ENCODE results near the gene FKBP5.

The FKBP5 gene

DNA sequence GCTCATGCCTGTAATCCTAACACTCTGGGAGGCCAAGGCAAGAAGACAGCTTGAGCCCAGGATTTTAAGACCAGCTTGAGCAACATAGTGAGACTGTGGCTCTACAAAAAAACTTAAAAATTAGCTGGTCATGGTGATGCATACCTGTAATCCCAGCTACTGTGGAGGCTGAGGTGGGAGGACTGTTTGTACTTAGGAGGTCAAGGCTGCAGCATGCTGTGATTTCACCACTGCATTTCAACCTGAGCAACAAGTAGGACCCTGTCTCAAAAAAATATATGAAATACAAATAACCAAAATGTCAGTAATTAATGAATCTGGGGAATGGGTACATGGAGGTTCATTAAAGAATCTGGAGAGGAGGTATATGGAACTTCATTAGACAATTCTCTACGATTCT is 9.9 kb downstream of the FKBP5 start:
- no peak for TF ChIP-seq YY1 (IDR thresholded peaks at IDR 0.05; ENCODE audit: low read depth)

DNA sequence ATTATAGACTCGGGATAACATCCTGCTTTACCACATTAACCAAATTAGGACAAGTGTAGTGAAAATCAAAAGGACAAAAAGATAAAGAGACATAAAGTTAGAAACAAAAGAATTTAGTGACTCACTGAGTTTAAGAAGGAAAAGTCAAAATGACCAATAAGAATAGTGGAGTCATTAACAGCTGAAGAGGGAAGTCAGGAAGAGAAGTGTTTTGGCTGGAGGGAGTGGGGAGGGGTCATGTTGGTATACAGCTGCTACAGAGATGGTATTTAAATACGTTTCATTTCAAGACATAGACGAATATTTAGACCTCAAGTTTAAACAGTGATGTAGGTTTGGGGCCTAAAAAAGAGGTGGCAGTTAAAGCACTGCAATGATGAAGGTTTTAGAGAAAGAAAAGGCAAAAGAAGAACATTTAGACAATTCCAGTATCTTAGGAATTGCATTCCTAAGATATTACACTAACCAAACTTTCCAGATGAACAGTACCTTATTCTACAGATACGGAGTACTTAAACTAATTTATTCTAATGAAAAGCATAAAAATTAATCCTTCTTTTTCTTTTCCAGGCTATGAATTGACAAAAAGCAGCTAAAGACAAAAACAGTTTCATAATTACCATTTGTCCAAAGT is 10.6 kb downstream of the FKBP5 start:
- no peak for TF ChIP-seq RAD21 (IDR thresholded peaks at IDR 0.05; ENCODE audit: low read depth)
- TF ChIP-seq YY1 (IDR thresholded peaks at IDR 0.05; ENCODE audit: low read depth) = no peak
- TF ChIP-seq TEAD4 (IDR thresholded peaks at IDR 0.05) = no peak
- no peak for TF ChIP-seq NFIC (IDR thresholded peaks at IDR 0.05)
- TF ChIP-seq, protein P1, sequence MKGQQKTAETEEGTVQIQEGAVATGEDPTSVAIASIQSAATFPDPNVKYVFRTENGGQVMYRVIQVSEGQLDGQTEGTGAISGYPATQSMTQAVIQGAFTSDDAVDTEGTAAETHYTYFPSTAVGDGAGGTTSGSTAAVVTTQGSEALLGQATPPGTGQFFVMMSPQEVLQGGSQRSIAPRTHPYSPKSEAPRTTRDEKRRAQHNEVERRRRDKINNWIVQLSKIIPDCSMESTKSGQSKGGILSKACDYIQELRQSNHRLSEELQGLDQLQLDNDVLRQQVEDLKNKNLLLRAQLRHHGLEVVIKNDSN (IDR thresholded peaks at IDR 0.05) = no peak
- TF ChIP-seq CEBPB (IDR thresholded peaks at IDR 0.05) = no peak
- TF ChIP-seq TAF1 (IDR thresholded peaks at IDR 0.05; ENCODE audit: low read depth) = no peak
- no peak for TF ChIP-seq ZBTB7A (IDR thresholded peaks at IDR 0.05; ENCODE audit: low read depth)
- no peak for TF ChIP-seq TCF12 (IDR thresholded peaks at IDR 0.05; ENCODE audit: low read depth)
- no peak for TF ChIP-seq CREB1 (IDR thresholded peaks at IDR 0.05; ENCODE audit: low read depth)
- TF ChIP-seq, protein P2, sequence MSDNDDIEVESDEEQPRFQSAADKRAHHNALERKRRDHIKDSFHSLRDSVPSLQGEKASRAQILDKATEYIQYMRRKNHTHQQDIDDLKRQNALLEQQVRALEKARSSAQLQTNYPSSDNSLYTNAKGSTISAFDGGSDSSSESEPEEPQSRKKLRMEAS (IDR thresholded peaks at IDR 0.05) = no peak
- TF ChIP-seq, protein P3, sequence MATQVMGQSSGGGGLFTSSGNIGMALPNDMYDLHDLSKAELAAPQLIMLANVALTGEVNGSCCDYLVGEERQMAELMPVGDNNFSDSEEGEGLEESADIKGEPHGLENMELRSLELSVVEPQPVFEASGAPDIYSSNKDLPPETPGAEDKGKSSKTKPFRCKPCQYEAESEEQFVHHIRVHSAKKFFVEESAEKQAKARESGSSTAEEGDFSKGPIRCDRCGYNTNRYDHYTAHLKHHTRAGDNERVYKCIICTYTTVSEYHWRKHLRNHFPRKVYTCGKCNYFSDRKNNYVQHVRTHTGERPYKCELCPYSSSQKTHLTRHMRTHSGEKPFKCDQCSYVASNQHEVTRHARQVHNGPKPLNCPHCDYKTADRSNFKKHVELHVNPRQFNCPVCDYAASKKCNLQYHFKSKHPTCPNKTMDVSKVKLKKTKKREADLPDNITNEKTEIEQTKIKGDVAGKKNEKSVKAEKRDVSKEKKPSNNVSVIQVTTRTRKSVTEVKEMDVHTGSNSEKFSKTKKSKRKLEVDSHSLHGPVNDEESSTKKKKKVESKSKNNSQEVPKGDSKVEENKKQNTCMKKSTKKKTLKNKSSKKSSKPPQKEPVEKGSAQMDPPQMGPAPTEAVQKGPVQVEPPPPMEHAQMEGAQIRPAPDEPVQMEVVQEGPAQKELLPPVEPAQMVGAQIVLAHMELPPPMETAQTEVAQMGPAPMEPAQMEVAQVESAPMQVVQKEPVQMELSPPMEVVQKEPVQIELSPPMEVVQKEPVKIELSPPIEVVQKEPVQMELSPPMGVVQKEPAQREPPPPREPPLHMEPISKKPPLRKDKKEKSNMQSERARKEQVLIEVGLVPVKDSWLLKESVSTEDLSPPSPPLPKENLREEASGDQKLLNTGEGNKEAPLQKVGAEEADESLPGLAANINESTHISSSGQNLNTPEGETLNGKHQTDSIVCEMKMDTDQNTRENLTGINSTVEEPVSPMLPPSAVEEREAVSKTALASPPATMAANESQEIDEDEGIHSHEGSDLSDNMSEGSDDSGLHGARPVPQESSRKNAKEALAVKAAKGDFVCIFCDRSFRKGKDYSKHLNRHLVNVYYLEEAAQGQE (IDR thresholded peaks at IDR 0.05; ENCODE audit: low read depth) = no peak
- no peak for TF ChIP-seq EP300 (IDR thresholded peaks at IDR 0.05; ENCODE audit: borderline replicate concordance)
- TF ChIP-seq FOXM1 (IDR thresholded peaks at IDR 0.05; ENCODE audit: borderline replicate concordance, low read depth) = no peak
- TF ChIP-seq EGR1 (IDR thresholded peaks at IDR 0.05) = no peak

DNA sequence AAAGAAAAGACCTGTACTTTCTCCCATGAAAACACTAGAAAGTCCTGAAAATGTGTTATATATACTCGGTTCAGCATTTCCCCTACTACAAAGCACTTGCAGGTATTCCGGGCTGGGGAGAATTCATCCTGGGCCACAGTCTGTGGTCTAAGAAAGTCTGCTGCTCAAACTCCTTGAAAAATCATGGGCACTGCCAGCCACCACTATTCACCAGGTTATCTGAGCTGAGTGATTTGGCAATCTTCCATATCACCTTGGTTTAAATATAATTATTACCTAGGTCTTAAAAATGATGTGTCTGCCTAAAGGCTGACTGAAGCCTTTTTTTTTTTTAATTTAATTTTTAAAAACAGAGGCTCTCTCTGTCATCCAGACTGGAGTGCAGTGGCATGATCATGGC is 11.3 kb downstream of the FKBP5 start:
- TF ChIP-seq CEBPB (IDR thresholded peaks at IDR 0.05) (no peak), ZBTB7A (IDR thresholded peaks at IDR 0.05; ENCODE audit: low read depth) (no peak), NFIC (IDR thresholded peaks at IDR 0.05) (no peak), EGR1 (IDR thresholded peaks at IDR 0.05) (no peak), TAF1 (IDR thresholded peaks at IDR 0.05; ENCODE audit: low read depth) (no peak), YY1 (IDR thresholded peaks at IDR 0.05; ENCODE audit: low read depth) (no peak), EP300 (IDR thresholded peaks at IDR 0.05; ENCODE audit: borderline replicate concordance) (no peak), FOXM1 (IDR thresholded peaks at IDR 0.05; ENCODE audit: borderline replicate concordance, low read depth) (no peak), CREB1 (IDR thresholded peaks at IDR 0.05; ENCODE audit: low read depth) (no peak)
- TF ChIP-seq, protein P1 (IDR thresholded peaks at IDR 0.05) = no peak
- TF ChIP-seq, protein P2 (IDR thresholded peaks at IDR 0.05) = no peak

DNA sequence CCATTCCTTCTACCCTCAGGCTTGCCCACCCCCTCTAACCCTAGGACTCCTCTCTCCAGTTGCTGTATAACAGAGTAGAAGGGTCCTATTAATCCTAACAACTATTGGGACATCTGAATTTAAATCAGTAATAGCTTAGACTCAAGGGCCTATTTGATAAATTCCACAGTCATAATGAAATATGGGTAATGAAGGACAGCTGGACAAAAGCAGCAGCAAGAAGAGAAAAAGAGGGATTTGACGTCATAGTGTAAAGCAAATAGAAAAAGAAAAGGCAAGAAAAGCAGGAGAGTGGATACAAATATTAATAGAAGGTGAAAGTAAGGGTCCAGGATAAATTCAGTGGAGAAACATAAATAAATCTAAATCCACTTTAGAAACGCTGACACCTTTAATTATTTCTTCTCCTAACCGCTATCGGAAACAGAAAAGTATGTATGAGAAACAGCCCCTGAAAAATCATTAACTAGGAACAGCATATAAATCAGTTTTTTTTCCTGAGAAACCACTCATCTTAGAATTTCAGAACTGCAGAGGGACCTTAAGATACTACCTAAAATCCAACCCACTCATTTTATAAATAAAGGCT is 12.8 kb downstream of the FKBP5 start:
- TF ChIP-seq NFIC (IDR thresholded peaks at IDR 0.05) (no peak), RAD21 (IDR thresholded peaks at IDR 0.05; ENCODE audit: low read depth) (no peak), CEBPB (IDR thresholded peaks at IDR 0.05) (no peak), TCF12 (IDR thresholded peaks at IDR 0.05; ENCODE audit: low read depth) (no peak), TAF1 (IDR thresholded peaks at IDR 0.05; ENCODE audit: low read depth) (no peak), ZBTB7A (IDR thresholded peaks at IDR 0.05; ENCODE audit: low read depth) (no peak), CREB1 (IDR thresholded peaks at IDR 0.05; ENCODE audit: low read depth) (no peak), EP300 (IDR thresholded peaks at IDR 0.05; ENCODE audit: borderline replicate concordance) (no peak), FOXM1 (IDR thresholded peaks at IDR 0.05; ENCODE audit: borderline replicate concordance, low read depth) (no peak), TEAD4 (IDR thresholded peaks at IDR 0.05) (no peak), YY1 (IDR thresholded peaks at IDR 0.05; ENCODE audit: low read depth) (no peak), EGR1 (IDR thresholded peaks at IDR 0.05) (no peak)
- TF ChIP-seq, protein P3 (IDR thresholded peaks at IDR 0.05; ENCODE audit: low read depth) = no peak
- TF ChIP-seq, protein P1 (IDR thresholded peaks at IDR 0.05) = no peak
- TF ChIP-seq, protein P2 (IDR thresholded peaks at IDR 0.05) = no peak

DNA sequence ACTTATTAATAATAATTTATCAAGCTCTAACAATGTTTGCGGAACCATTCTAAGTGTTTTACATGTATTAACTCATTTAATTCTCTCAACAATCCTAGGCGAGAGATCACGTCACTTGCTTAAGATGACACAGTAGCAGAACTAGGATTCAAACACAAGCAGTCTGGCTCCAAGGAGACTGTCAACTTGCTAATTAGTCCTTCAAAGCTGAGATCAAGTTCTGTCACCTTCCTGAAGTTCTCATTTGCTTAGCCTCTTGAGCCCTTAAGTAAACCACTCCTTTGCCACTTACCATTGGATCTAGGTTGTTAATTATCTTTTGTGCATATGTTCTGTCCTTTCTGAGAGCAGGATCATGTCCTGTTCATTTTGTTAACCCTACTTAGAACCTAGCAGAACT is 14.1 kb downstream of the FKBP5 start:
- TF ChIP-seq TAF1 (IDR thresholded peaks at IDR 0.05; ENCODE audit: low read depth) = no peak
- TF ChIP-seq ZBTB7A (IDR thresholded peaks at IDR 0.05; ENCODE audit: low read depth) = no peak
- TF ChIP-seq, protein P3 (IDR thresholded peaks at IDR 0.05; ENCODE audit: low read depth) = no peak
- no peak for TF ChIP-seq RAD21 (IDR thresholded peaks at IDR 0.05; ENCODE audit: low read depth)
- no peak for TF ChIP-seq TCF12 (IDR thresholded peaks at IDR 0.05; ENCODE audit: low read depth)
- TF ChIP-seq TEAD4 (IDR thresholded peaks at IDR 0.05) = no peak
- no peak for TF ChIP-seq YY1 (IDR thresholded peaks at IDR 0.05; ENCODE audit: low read depth)
- no peak for TF ChIP-seq EGR1 (IDR thresholded peaks at IDR 0.05)
- TF ChIP-seq EP300 (IDR thresholded peaks at IDR 0.05; ENCODE audit: borderline replicate concordance) = no peak
- no peak for TF ChIP-seq FOXM1 (IDR thresholded peaks at IDR 0.05; ENCODE audit: borderline replicate concordance, low read depth)
- TF ChIP-seq, protein P1 (IDR thresholded peaks at IDR 0.05) = no peak
- no peak for TF ChIP-seq CREB1 (IDR thresholded peaks at IDR 0.05; ENCODE audit: low read depth)
- TF ChIP-seq, protein P2 (IDR thresholded peaks at IDR 0.05) = no peak
- TF ChIP-seq CEBPB (IDR thresholded peaks at IDR 0.05) = no peak
- TF ChIP-seq NFIC (IDR thresholded peaks at IDR 0.05) = no peak

Data from Ishikawa (cell line).